GM19035 (cell line): ENCODE results near the gene IZUMO2.
"Not testable (repeated sequence)": the region's sequence is repeated elsewhere in the genome, so short reads cannot be mapped to it uniquely, and the experiment has no call there.

ENCODE experiments used
- ATAC-seq: cut with Tn5 transposase; IDR thresholded peaks from one replicate; pipeline ENCODE4 v1.9.1; 2021; ENCODE audit not compliant: unreplicated experiment

Gene IZUMO2

DNA sequence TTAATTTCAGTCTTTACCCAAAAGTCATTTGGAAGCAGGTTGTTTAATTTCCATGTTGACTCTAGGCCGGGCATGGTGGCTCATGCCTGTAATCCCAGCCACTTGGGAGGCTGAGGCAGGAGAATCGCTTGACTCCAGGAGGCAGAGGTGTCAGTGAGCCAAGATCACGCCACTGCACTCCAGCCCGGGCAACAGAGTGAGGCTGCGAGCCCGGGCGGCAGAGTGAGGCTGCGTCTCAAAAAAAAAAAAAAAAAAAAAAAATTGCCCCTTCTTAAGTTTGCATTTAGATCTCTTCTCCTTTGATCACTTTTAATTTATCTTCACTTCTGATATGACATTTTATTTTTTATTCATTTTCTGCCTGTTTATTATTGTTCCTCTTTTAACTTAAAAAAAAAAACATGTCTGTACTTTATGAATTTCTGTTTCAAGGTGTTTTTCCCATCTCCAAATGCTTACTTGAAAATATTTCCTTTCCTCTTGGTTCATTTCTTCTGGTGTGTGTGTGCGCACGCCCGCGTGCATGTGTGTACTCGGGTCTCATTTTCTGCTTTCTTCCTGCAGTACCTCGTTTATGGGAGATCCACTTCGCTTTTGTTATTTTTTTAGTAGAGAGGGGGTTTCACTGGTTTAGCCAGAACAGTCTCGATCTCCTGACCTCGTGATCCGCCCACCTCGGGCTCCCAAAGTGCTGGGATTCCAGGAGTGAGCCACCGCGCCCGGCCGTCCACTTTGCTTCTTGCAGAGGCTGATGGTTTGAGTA, 26.3 kb downstream of the IZUMO2 start:
- ATAC-seq, result not testable (repeated sequence)

DNA sequence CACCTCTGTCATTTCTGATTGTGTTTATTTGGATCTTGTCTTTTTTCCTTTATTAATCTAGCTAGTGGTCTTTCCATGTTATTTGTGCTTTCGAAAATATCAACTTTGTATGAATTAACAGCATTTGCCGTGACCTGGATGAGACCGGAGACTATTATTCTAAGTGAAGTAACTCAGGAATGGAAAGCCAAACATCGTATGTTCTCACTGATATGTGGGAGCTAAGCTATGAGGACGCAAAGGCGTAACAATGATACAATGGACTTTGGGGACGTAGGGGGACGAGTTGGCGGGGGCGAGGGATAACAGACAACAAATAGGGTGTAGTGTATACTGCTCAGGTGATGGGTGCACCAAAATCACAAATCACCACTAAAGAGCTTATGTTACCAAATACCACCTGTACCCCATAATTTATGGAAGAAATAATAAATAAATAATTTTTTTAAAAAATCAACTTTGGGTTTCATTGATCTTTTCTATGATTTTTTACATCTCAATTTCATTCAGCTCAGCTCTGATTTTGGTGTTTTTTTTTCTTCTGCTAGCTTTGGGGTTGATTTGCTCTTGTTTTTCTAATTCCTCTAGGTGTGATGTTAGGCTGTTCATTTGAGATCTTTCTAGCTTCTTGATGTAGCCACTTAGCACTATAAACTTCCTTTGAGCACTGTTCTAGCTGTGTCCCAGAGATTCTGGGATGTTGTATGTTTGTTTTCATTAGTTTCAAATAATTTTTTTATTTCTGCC, 27.1 kb downstream of the IZUMO2 start:
- not testable (repeated sequence) for ATAC-seq

DNA sequence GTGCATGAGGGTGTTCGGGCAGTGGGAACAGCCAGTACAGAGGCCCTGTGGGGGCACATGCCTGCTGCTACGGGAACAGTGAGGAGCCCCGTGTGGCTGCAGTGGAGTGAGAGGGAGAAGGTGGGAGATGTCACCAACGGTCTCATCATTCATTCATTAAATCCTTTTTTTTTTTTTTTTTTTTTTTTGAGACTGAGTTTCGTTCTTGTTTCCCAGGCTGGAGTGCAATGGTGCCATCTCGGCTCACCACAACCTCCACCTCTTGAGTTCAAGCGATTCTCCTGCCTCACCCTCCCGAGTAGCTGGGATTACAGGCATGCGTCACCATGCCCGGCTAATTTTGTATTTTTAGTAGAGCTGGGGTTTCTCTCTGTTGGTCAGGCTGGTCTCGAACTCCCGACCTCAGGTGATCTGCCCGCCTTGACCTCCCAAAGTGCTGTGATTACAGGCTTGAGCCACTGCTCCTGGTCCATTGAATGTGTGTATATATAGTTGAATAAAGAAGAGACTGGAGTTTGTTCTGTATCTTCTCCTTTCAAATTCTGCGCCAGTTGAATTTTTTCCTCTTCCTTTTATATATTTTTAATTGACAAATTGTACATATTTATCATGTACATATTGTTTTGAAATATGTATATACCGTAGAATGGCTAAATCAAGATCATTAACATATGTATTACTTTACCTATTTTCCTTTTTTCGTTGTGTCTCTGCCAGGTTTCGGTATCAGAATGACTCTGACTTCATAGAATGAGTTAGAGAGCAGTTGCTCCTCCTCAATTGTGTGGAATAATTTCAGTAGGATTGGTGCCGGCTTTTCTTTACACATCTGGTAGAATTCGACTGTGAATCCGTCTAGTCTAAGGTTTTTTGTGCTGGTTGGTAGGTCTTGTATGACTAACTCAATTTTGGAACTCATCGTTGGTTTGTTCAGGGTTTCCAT, 28.0 kb downstream of the IZUMO2 start:
- not testable (repeated sequence) for ATAC-seq

DNA sequence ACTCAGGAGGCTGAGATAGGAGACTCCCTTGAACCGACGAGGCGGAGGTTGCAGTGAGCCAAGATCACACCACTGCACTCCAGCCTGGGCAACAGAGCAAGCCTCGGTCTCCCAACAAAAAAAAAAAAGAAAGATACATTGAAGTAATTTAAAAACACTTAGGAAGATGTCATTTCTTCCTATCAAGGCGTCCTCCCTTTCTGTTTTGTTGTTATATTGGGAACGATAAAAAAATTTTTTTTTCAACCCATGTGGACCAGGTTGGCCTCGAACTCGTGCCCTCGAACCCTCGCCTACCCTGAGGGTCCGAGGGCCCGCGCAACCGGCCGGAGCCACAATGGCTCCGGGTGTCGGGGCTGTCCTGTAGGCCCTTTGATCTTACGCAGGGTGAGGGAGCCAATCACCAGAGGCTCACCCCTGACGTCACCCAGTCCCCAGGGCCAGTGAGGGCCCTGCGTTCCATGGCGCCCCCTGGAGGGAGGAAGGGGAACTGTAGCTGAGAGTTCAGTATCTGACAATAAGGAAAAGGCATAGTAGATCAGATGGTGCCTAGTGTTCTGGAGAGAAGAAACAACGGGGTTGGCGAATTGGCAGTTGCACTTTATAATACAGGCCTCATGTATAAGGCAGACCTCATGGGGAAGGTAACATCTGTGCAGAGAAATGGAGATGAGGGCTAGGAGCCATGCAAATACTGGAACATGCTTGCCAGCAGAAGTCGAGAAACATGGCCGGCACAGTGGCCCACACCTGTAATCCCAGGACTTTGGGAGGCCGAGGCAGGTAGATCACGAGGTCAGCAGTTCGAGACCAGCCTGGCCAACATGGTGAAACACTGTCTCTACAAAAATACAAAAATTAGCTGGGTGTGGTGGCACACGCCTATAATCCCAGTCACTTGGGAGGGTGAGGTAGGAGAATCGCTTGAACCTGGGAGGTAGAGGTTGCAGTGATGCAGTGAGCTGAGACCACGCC, 29.3 kb downstream of the IZUMO2 start:
- not testable (repeated sequence) for ATAC-seq

DNA sequence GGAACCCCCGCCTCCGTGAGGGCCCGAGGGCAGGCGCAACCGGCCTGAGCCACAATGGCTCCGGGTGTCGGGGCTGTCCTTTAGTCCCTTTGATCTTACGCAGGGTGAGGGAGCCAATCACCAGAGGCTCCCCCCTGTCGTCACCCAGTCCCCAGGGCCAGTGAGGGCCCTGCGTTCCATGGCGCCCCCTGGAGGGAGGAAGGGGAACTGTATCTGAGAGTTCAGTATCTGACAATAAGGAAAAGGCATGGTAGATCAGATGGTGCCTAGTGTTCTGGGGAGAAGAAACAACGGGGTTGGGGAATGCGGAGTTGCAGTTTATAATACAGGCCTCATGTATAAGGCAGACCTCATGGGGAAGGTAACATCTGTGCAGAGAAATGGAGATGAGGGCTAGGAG, 59.1 kb downstream of the IZUMO2 start:
- not testable (repeated sequence) for ATAC-seq

DNA sequence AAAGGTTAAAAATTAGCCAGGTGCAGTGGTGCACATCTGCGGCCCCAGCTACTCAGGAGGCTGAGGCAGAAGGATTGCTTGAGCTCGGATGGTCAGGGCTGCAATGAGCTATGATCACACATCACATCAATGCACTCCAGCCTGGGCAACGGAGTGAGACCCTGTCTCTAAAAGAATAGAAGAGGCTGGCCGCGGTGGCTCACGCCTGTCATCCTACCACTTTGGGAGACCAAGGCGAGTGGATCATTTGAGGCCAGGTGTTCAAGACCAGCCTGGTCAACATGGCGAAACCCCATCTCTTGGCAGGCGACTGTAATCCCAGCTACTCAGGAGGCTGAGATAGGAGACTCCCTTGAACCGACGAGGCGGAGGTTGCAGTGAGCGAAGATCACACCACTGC, 59.7 kb downstream of the IZUMO2 start:
- ATAC-seq, result not testable (repeated sequence)
